IMR-90 (cell line): ENCODE results near the gene NDUFAF8. TPM values are rescaled to one million over a fixed set of nuclear protein-coding genes. Genes with fewer than 3 reads are reported as not detected.

ENCODE experiments used
- ATAC-seq: fragments of 200-7000 bp; cut with Tn5 transposase; 2 replicates; pipeline ENCODE4 v1.9.1; 2020; ENCODE audit warnings: low read depth, mild to moderate bottlenecking, moderate library complexity
- BruUV-seq: library from RNA; stranded (reverse); fragments of 400-500 nt; replicated peaks from 2 replicates; lab custom pipeline; 2021; lab: Mats Ljungman, UMichigan
- CTCF ChIA-PET: fragments of 300-600 bp; formaldehyde crosslinking; extraction: SDS; loops from one replicate; lab custom pipeline; 2021; ENCODE audit warnings: antibody characterized with exemption; lab: Yijun Ruan, JAX
- POLR2A ChIA-PET: fragments of 300-600 bp; sonication (Branson Sonifier 250); formaldehyde crosslinking; loops from one replicate; lab custom pipeline; 2022; ENCODE audit warnings: antibody characterized with exemption; ENCODE audit not compliant: unreplicated experiment; lab: Charles Lee
- DNase-seq: peaks from one replicate; pipeline ENCODE4 v3.0.0; 2013
- H2AFZ ChIP-seq: replicated peaks from 2 replicates; pipeline ENCODE3; 2013; ENCODE audit warnings: low read length, mild to moderate bottlenecking; ENCODE audit not compliant: poor library complexity
- H2AK5ac ChIP-seq: 2 replicates; pipeline ENCODE4 v1.6.1; 2013; ENCODE audit warnings: low read depth, low read length, inconsistent platforms
- H2AK9ac ChIP-seq: replicated peaks from 2 replicates; pipeline ENCODE3; 2013; ENCODE audit warnings: mild to moderate bottlenecking, low read depth, low read length, moderate library complexity; ENCODE audit not compliant: poor library complexity
- H2BK120ac ChIP-seq: 2 replicates; pipeline ENCODE4 v1.6.1; 2013; ENCODE audit warnings: low read depth, low read length, inconsistent platforms
- H2BK15ac ChIP-seq: 3 replicates; pipeline ENCODE4 v1.6.1; 2013; ENCODE audit warnings: low read depth, low read length, inconsistent platforms
- H2BK20ac ChIP-seq: 2 replicates; pipeline ENCODE4 v1.6.1; 2013; ENCODE audit warnings: low read depth, mild to moderate bottlenecking, inconsistent platforms, low read length, moderate library complexity
- H2BK5ac ChIP-seq: 2 replicates; pipeline ENCODE4 v1.6.1; 2013; ENCODE audit warnings: mild to moderate bottlenecking, low read depth, low read length, inconsistent platforms; ENCODE audit not compliant: poor library complexity, severe bottlenecking
- H3K14ac ChIP-seq: replicated peaks from 2 replicates; pipeline ENCODE4 v1.6.1; 2013; ENCODE audit warnings: low read depth, low read length, inconsistent platforms
- H3K18ac ChIP-seq: 2 replicates; pipeline ENCODE4 v1.6.1; 2013; ENCODE audit warnings: low read depth, low read length, control low read depth
- H3K23ac ChIP-seq: 2 replicates; pipeline ENCODE4 v1.6.1; 2013; ENCODE audit warnings: low read depth, low read length, inconsistent platforms
- H3K27ac ChIP-seq: 2 replicates; pipeline ENCODE4 v1.5.1; 2013; ENCODE audit warnings: mild to moderate bottlenecking, control low read depth, low read length; ENCODE audit not compliant: insufficient read depth
- H3K27me3 ChIP-seq: 2 replicates; pipeline ENCODE4 v1.6.1; 2013; ENCODE audit warnings: low read length; ENCODE audit not compliant: control insufficient read depth, insufficient read depth
- H3K36me3 ChIP-seq: 2 replicates; pipeline ENCODE4 v1.6.1; 2013; ENCODE audit warnings: low read length, mixed read lengths; ENCODE audit not compliant: control insufficient read depth, insufficient read depth
- H3K4ac ChIP-seq: 2 replicates; pipeline ENCODE4 v1.6.1; 2013; ENCODE audit warnings: low read depth, low read length, inconsistent platforms
- H3K4me1 ChIP-seq: 2 replicates; pipeline ENCODE4 v1.6.1; 2013; ENCODE audit warnings: low read length, mixed read lengths; ENCODE audit not compliant: control insufficient read depth, insufficient read depth
- H3K4me2 ChIP-seq: 2 replicates; pipeline ENCODE4 v1.6.1; 2013; ENCODE audit warnings: low read depth, mild to moderate bottlenecking, control low read depth, low read length, moderate library complexity
- H3K4me3 ChIP-seq: 2 replicates; pipeline ENCODE4 v1.5.1; 2013; ENCODE audit warnings: low read depth, mild to moderate bottlenecking, control low read depth, low read length, moderate library complexity; ENCODE audit not compliant: insufficient read depth
- H3K56ac ChIP-seq: 2 replicates; pipeline ENCODE4 v1.6.1; 2013; ENCODE audit warnings: low read length, inconsistent platforms; ENCODE audit not compliant: insufficient read depth; ENCODE audit errors: extremely low read depth
- H3K79me1 ChIP-seq, 2 experiments: 2 replicates each; pipeline ENCODE4 v1.6.1; 2013; ENCODE audit warnings: low read length in 2 of 2, inconsistent platforms in 1 of 2, low read depth in 1 of 2
- H3K9ac ChIP-seq: 2 replicates; pipeline ENCODE4 v1.6.1; 2013; ENCODE audit warnings: low read depth, low read length, control low read depth
- H3K9me1 ChIP-seq: 2 replicates; pipeline ENCODE4 v1.6.1; 2013; ENCODE audit warnings: low read length, inconsistent platforms; ENCODE audit not compliant: insufficient read depth
- H3K9me3 ChIP-seq: 2 replicates; pipeline ENCODE4 v1.6.1; 2013; ENCODE audit warnings: low read length; ENCODE audit not compliant: control insufficient read depth, insufficient read depth
- H4K20me1 ChIP-seq: 2 replicates; pipeline ENCODE4 v1.6.1; 2013; ENCODE audit warnings: low read length, inconsistent platforms; ENCODE audit not compliant: insufficient read depth
- H4K5ac ChIP-seq: 2 replicates; pipeline ENCODE4 v1.6.1; 2013; ENCODE audit warnings: mild to moderate bottlenecking, low read depth, low read length, control low read depth
- H4K8ac ChIP-seq, 2 experiments: 2 replicates each; pipeline ENCODE4 v1.6.1; 2013; ENCODE audit warnings: low read depth in 2 of 2, low read length in 2 of 2, control low read depth in 1 of 2, inconsistent platforms in 1 of 2
- H4K91ac ChIP-seq: 2 replicates; pipeline ENCODE4 v1.6.1; 2013; ENCODE audit warnings: low read depth, low read length, inconsistent platforms; ENCODE audit not compliant: insufficient read depth
- MAFK ChIP-seq: IDR thresholded peaks from 2 replicates; pipeline ENCODE4 v1.6.1; 2012; ENCODE audit warnings: low read depth, low read length, improper control_type of control experiment
- WGBS, 2 experiments: methylation state at CpG; one replicate each; pipeline versions ENCODE4 v1.1.5 to v1.1.7; 2013; ENCODE audit warnings: missing lambda C conversion rate in 2 of 2; ENCODE audit not compliant: insufficient read length in 1 of 2; ENCODE audit errors: extremely low coverage in 2 of 2; 5-methylcytosine and 5-hydroxymethylcytosine counted together
- dilution Hi-C: fragments of 300-500 bp; cut with HindIII; formaldehyde crosslinking; loops from one replicate; pipeline ENCODE4 v1.14.3; 2018; ENCODE audit warnings: low sequenced_read_pairs; ENCODE audit not compliant: unreplicated experiment
- in situ Hi-C: fragments of 300-500 bp; cut with MboI; formaldehyde crosslinking; loops from 3 replicates; pipeline ENCODE4 v1.14.3; 2019; ENCODE audit warnings: low sequenced_read_pairs, inconsistent platforms, mixed read lengths
- intact Hi-C: fragments of 100-400 bp; cut with micrococcal nuclease; formaldehyde crosslinking; loops from 2 replicates; pipeline ENCODE4 v1.10.0; 2022
- polyA plus RNA-seq, 3 experiments: library from polyadenylated mRNA; depleted of rRNA; stranded (reverse); fragments of >200 nt; gene quantifications; 2 replicates each; pipeline ENCODE4 v1.2.3, GENCODE V29; 2012; ENCODE audit warnings: low replicate concordance in 1 of 3
- total RNA-seq: library from RNA; depleted of rRNA; stranded (reverse); fragments of >200 nt; gene quantifications from 2 replicates; pipeline ENCODE4 v1.2.3, GENCODE V29; 2012

The NDUFAF8 gene
- total and polyA plus RNA-seq, 2 of the 4 experiments (the other 2 are of a cell fraction) = 11.1 to 65.0 TPM

- no peak overlapping the region for H3K23ac ChIP-seq
- H3K36me3 ChIP-seq = peaks cover 44% of the 10 kb centered on the region
- H4K91ac ChIP-seq = no peak overlapping the region
- DNase-seq (no peak), ATAC-seq (no peak)
- H2BK20ac ChIP-seq = no peak overlapping the region
- H2AK5ac ChIP-seq = no peak overlapping the region
- no peak overlapping the region for H3K18ac ChIP-seq
- dilution Hi-C loops (no loop called here), in situ Hi-C loops (no loop called here), intact Hi-C loops (no loop called here)
- no peak overlapping the region for H4K8ac ChIP-seq
- peaks cover 9 to 48% of the 10 kb centered on the region in 2 experiments for H3K79me1 ChIP-seq
- no peak overlapping the region for H2BK15ac ChIP-seq
- H3K4me1 ChIP-seq = peaks cover 11% of the 10 kb centered on the region
- no peak overlapping the region for H4K5ac ChIP-seq
- H3K14ac ChIP-seq = no peak overlapping the region
- H3K27me3 ChIP-seq = no peaks in the 10 kb centered on the region
- H3K9ac ChIP-seq = no peak overlapping the region
- WGBS, 2 experiments = 93% methylated on average over 30 of the region's 50 CpGs; no CpG with 5 or more reads in 1 of the 2 experiments
- no TSS peak for BruUV-seq
- POLR2A ChIA-PET = no interaction called here
- H2BK5ac ChIP-seq = no peak overlapping the region
- CTCF ChIA-PET = no interaction called here
- no peak overlapping the region for H3K56ac ChIP-seq
- H3K4me3 ChIP-seq = no peak overlapping the region
- H2AK9ac ChIP-seq = peak overlapping the region; percentile 78
- no peak overlapping the region for H2BK120ac ChIP-seq
- no peak overlapping the region for H3K4me2 ChIP-seq
- no peak for TF ChIP-seq MAFK
- H3K27ac ChIP-seq = no peak overlapping the region
- H3K9me3 ChIP-seq = no peaks in the 10 kb centered on the region
- no peak overlapping the region for H2AFZ ChIP-seq
- no peaks in the 10 kb centered on the region for H3K9me1 ChIP-seq
- H4K20me1 ChIP-seq = peaks cover 22% of the 10 kb centered on the region
- no peak overlapping the region for H3K4ac ChIP-seq
Observed at GRCh38 chr17:81279278-81280275, 40.5 kb downstream of the NDUFAF8 start.
